ENCODE measurements around the gene SLC25A27. TPM values are rescaled to one million over a fixed set of nuclear protein-coding genes. Genes with fewer than 3 reads are reported as not detected.

SLC25A27 gene
- total RNA-seq, 2 donors from 2014 or later, result 12.8 to 18.1 TPM

- Mint-ChIP-seq H3K36me3 (ENCODE audit: low read depth) (no peaks in the 10 kb centered on the region), H3K27ac (no peak overlapping the region), H3K27me3 (ENCODE audit: insufficient read depth) (no peaks in the 10 kb centered on the region), H3K4me1 (peaks cover 3% of the 10 kb centered on the region), H3K4me3 (no peak overlapping the region), H3K9me3 (no peaks in the 10 kb centered on the region)
- WGBS, 2 experiments (ENCODE audit: insufficient coverage in 1 of 2, insufficient read length in 1 of 2), result 87 to 100% methylated on average over 1 to 2 of the region's 2 CpGs
- DNase-seq, result no peak
- H3K9ac ChIP-seq (ENCODE audit: extremely low read depth, low read length, poor library complexity, severe bottlenecking), result no peak overlapping the region
- no peak for TF ChIP-seq CTCF (conservative IDR thresholded peaks at IDR 0.05)
- no peak overlapping the region for H3K4me3 ChIP-seq (ENCODE audit: low read length)
- no peak overlapping the region for H3K27ac ChIP-seq (ENCODE audit: low read depth, low read length)
- no peaks in the 10 kb centered on the region for H3K4me1 ChIP-seq (ENCODE audit: control insufficient read depth, insufficient read depth, low read length)
- H3K36me3 ChIP-seq (ENCODE audit: control insufficient read depth, insufficient read depth, low read length), result no peaks in the 10 kb centered on the region
- no peaks in the 10 kb centered on the region for H3K27me3 ChIP-seq (ENCODE audit: control insufficient read depth, insufficient read depth, low read length, poor library complexity, severe bottlenecking)
- H3K9me3 ChIP-seq (ENCODE audit: control insufficient read depth, low read length), result no peaks in the 10 kb centered on the region
Observed at GRCh38 chr6:46690141-46690755, 37.5 kb downstream of the SLC25A27 start.

GRCh38 chr6:46690911-46691451 is 38.2 kb downstream of the SLC25A27 start:
- Mint-ChIP-seq H3K4me1 (peaks cover 3% of the 10 kb centered on the region), H3K36me3 (ENCODE audit: low read depth) (no peaks in the 10 kb centered on the region), H3K4me3 (no peak overlapping the region), H3K27ac (no peak overlapping the region), H3K27me3 (ENCODE audit: insufficient read depth) (no peaks in the 10 kb centered on the region), H3K9me3 (no peaks in the 10 kb centered on the region)
- DNase-seq, result no peak
- H3K27ac ChIP-seq (ENCODE audit: low read depth, low read length), result no peak overlapping the region
- no peaks in the 10 kb centered on the region for H3K27me3 ChIP-seq (ENCODE audit: control insufficient read depth, insufficient read depth, low read length, poor library complexity, severe bottlenecking)
- no peaks in the 10 kb centered on the region for H3K9me3 ChIP-seq (ENCODE audit: control insufficient read depth, low read length)
- no peaks in the 10 kb centered on the region for H3K4me1 ChIP-seq (ENCODE audit: control insufficient read depth, insufficient read depth, low read length)
- TF ChIP-seq CTCF (conservative IDR thresholded peaks at IDR 0.05), result no peak
- no peak overlapping the region for H3K4me3 ChIP-seq (ENCODE audit: low read length)
- WGBS, 2 experiments (ENCODE audit: insufficient coverage in 1 of 2, insufficient read length in 1 of 2), result 81% methylated on average over 1 of the region's 1 CpG; no CpG with 5 or more reads in 1 of the 2 experiments
- H3K9ac ChIP-seq (ENCODE audit: extremely low read depth, low read length, poor library complexity, severe bottlenecking), result no peak overlapping the region
- no peaks in the 10 kb centered on the region for H3K36me3 ChIP-seq (ENCODE audit: control insufficient read depth, insufficient read depth, low read length)

- Histone ChIP-seq H3K27me3 (ENCODE audit: control insufficient read depth, insufficient read depth, low read length, poor library complexity, severe bottlenecking) (no peaks in the 10 kb centered on the region), H3K9me3 (ENCODE audit: control insufficient read depth, low read length) (no peaks in the 10 kb centered on the region), H3K36me3 (ENCODE audit: control insufficient read depth, insufficient read depth, low read length) (no peaks in the 10 kb centered on the region), H3K4me3 (ENCODE audit: low read length) (no peak overlapping the region), H3K27ac (ENCODE audit: low read depth, low read length) (no peak overlapping the region), H3K4me1 (ENCODE audit: control insufficient read depth, insufficient read depth, low read length) (no peaks in the 10 kb centered on the region), H3K9ac (ENCODE audit: extremely low read depth, low read length, poor library complexity, severe bottlenecking) (no peak overlapping the region)
- TF ChIP-seq CTCF (conservative IDR thresholded peaks at IDR 0.05), result no peak
- WGBS, 2 experiments (ENCODE audit: insufficient coverage in 1 of 2, insufficient read length in 1 of 2), result 88% methylated on average over 1 of the region's 1 CpG; no CpG with 5 or more reads in 1 of the 2 experiments
- no peak for DNase-seq
- Mint-ChIP-seq H3K27ac (no peak overlapping the region), H3K36me3 (ENCODE audit: low read depth) (no peaks in the 10 kb centered on the region), H3K4me1 (no peaks in the 10 kb centered on the region), H3K27me3 (ENCODE audit: insufficient read depth) (peaks cover 9% of the 10 kb centered on the region), H3K9me3 (no peaks in the 10 kb centered on the region), H3K4me3 (no peak overlapping the region)
Observed at GRCh38 chr6:46699970-46700369, 47.2 kb downstream of the SLC25A27 start.

Data from endodermal cell (in vitro differentiated cells).